ENCODE results near the gene ATP8A2.
"Not testable (repeated sequence)": the region's sequence is repeated elsewhere in the genome, so short reads cannot be mapped to it uniquely, and the experiment has no call there.

The ATP8A2 gene

GRCh38 chr13:25932365-25932764 lies 560.6 kb downstream of the ATP8A2 start:
- H3K4me3 Mint-ChIP-seq: no peak overlapping the region

GRCh38 chr13:25933520-25933919 lies 561.7 kb downstream of the ATP8A2 start:
- H3K4me1 Mint-ChIP-seq: no peaks in the 10 kb centered on the region
- ATAC-seq: no peak
- no peaks in the 10 kb centered on the region for H3K36me3 Mint-ChIP-seq
- H3K27ac Mint-ChIP-seq: no peak overlapping the region
- no peak overlapping the region for H3K4me3 Mint-ChIP-seq
- H3K9me3 Mint-ChIP-seq: no peaks in the 10 kb centered on the region
- peaks cover 19% of the 10 kb centered on the region for H3K27me3 Mint-ChIP-seq

More at GRCh38 chr13:25932365-25932764, 560.6 kb downstream of the ATP8A2 start:
- no peak overlapping the region for H3K27ac Mint-ChIP-seq
- H3K27me3 Mint-ChIP-seq: peaks cover 19% of the 10 kb centered on the region
- no peaks in the 10 kb centered on the region for H3K4me1 Mint-ChIP-seq
- H3K36me3 Mint-ChIP-seq: no peaks in the 10 kb centered on the region
- no peak for ATAC-seq
- H3K9me3 Mint-ChIP-seq: no peaks in the 10 kb centered on the region

GRCh38 chr13:25934127-25934526 lies 562.4 kb downstream of the ATP8A2 start:
- no peak overlapping the region for H3K27ac Mint-ChIP-seq
- H3K9me3 Mint-ChIP-seq: no peaks in the 10 kb centered on the region
- ATAC-seq: no peak
- H3K36me3 Mint-ChIP-seq: no peaks in the 10 kb centered on the region
- peaks cover 19% of the 10 kb centered on the region for H3K27me3 Mint-ChIP-seq
- no peak overlapping the region for H3K4me3 Mint-ChIP-seq
- no peaks in the 10 kb centered on the region for H3K4me1 Mint-ChIP-seq

- no peaks in the 10 kb centered on the region for H3K36me3 Mint-ChIP-seq
- H3K4me1 Mint-ChIP-seq: peaks cover 6% of the 10 kb centered on the region
- peaks cover 10% of the 10 kb centered on the region for H3K27me3 Mint-ChIP-seq
- no peak overlapping the region for H3K27ac Mint-ChIP-seq
- ATAC-seq: peak; percentile 5
- H3K9me3 Mint-ChIP-seq: peaks cover 8% of the 10 kb centered on the region
- H3K4me3 Mint-ChIP-seq: no peak overlapping the region
Measured at GRCh38 chr13:25939961-25940687, 568.4 kb downstream of the ATP8A2 start.

GRCh38 chr13:25943081-25943480 lies 571.3 kb downstream of the ATP8A2 start:
- ATAC-seq: no peak
- Mint-ChIP-seq H3K27me3 (peaks cover 19% of the 10 kb centered on the region), H3K4me3 (no peak overlapping the region), H3K36me3 (no peaks in the 10 kb centered on the region), H3K9me3 (peaks cover 8% of the 10 kb centered on the region), H3K27ac (no peak overlapping the region), H3K4me1 (peaks cover 6% of the 10 kb centered on the region)

- H3K27ac Mint-ChIP-seq: no peak overlapping the region
- peaks cover 19% of the 10 kb centered on the region for H3K27me3 Mint-ChIP-seq
- H3K4me3 Mint-ChIP-seq: no peak overlapping the region
- peaks cover 8% of the 10 kb centered on the region for H3K9me3 Mint-ChIP-seq
- H3K36me3 Mint-ChIP-seq: no peaks in the 10 kb centered on the region
- ATAC-seq: no peak
- peaks cover 6% of the 10 kb centered on the region for H3K4me1 Mint-ChIP-seq
Measured at GRCh38 chr13:25943658-25944057, 571.9 kb downstream of the ATP8A2 start.

GRCh38 chr13:25945596-25945995 lies 573.8 kb downstream of the ATP8A2 start:
- ATAC-seq: no peak
- H3K4me1 Mint-ChIP-seq: peaks cover under 1% of the 10 kb centered on the region
- no peaks in the 10 kb centered on the region for H3K36me3 Mint-ChIP-seq
- no peaks in the 10 kb centered on the region for H3K9me3 Mint-ChIP-seq
- no peak overlapping the region for H3K27ac Mint-ChIP-seq
- H3K4me3 Mint-ChIP-seq: no peak overlapping the region
- H3K27me3 Mint-ChIP-seq: peaks cover 16% of the 10 kb centered on the region

GRCh38 chr13:25946321-25946720 lies 574.5 kb downstream of the ATP8A2 start:
- ATAC-seq: no peak
- Mint-ChIP-seq H3K36me3 (no peaks in the 10 kb centered on the region), H3K4me1 (no peaks in the 10 kb centered on the region), H3K9me3 (no peaks in the 10 kb centered on the region), H3K4me3 (no peak overlapping the region), H3K27me3 (peaks cover 10% of the 10 kb centered on the region), H3K27ac (no peak overlapping the region)

- Mint-ChIP-seq H3K27ac (no peak overlapping the region), H3K27me3 (peaks cover 10% of the 10 kb centered on the region), H3K4me3 (no peak overlapping the region), H3K9me3 (no peaks in the 10 kb centered on the region), H3K36me3 (no peaks in the 10 kb centered on the region), H3K4me1 (no peaks in the 10 kb centered on the region)
- ATAC-seq: no peak
Measured at GRCh38 chr13:25948910-25949309, 577.1 kb downstream of the ATP8A2 start.

GRCh38 chr13:25951831-25952230 lies 580.1 kb downstream of the ATP8A2 start:
- Mint-ChIP-seq H3K27me3 (peaks cover 11% of the 10 kb centered on the region), H3K9me3 (peaks cover 7% of the 10 kb centered on the region), H3K4me1 (no peaks in the 10 kb centered on the region), H3K27ac (no peak overlapping the region), H3K36me3 (no peaks in the 10 kb centered on the region), H3K4me3 (no peak overlapping the region)
- no peak for ATAC-seq

- not testable (repeated sequence) for H3K9me3 Mint-ChIP-seq, H3K4me1 Mint-ChIP-seq, H3K27ac Mint-ChIP-seq, ATAC-seq, H3K4me3 Mint-ChIP-seq, H3K36me3 Mint-ChIP-seq
- peaks cover 11% of the 10 kb centered on the region for H3K27me3 Mint-ChIP-seq
Measured at GRCh38 chr13:25954080-25954479, 582.3 kb downstream of the ATP8A2 start.

GRCh38 chr13:25954943-25955342 lies 583.2 kb downstream of the ATP8A2 start:
- not testable (repeated sequence) for H3K36me3 Mint-ChIP-seq, H3K4me1 Mint-ChIP-seq, ATAC-seq, H3K4me3 Mint-ChIP-seq, H3K27ac Mint-ChIP-seq, H3K9me3 Mint-ChIP-seq
- peaks cover 11% of the 10 kb centered on the region for H3K27me3 Mint-ChIP-seq

- no peaks in the 10 kb centered on the region for H3K36me3 Mint-ChIP-seq
- H3K9me3 Mint-ChIP-seq: peaks cover 10% of the 10 kb centered on the region
- H3K4me3 Mint-ChIP-seq: no peak overlapping the region
- H3K27me3 Mint-ChIP-seq: peaks cover 11% of the 10 kb centered on the region
- no peak for ATAC-seq
- H3K27ac Mint-ChIP-seq: no peak overlapping the region
- no peaks in the 10 kb centered on the region for H3K4me1 Mint-ChIP-seq
Measured at GRCh38 chr13:25958986-25959385, 587.2 kb downstream of the ATP8A2 start.

GRCh38 chr13:25961294-25961693 lies 589.5 kb downstream of the ATP8A2 start:
- no peak overlapping the region for H3K4me3 Mint-ChIP-seq
- no peak for ATAC-seq
- H3K27me3 Mint-ChIP-seq: no peaks in the 10 kb centered on the region
- H3K27ac Mint-ChIP-seq: no peak overlapping the region
- peaks cover 5% of the 10 kb centered on the region for H3K9me3 Mint-ChIP-seq
- H3K4me1 Mint-ChIP-seq: no peaks in the 10 kb centered on the region
- no peaks in the 10 kb centered on the region for H3K36me3 Mint-ChIP-seq

GRCh38 chr13:25963674-25964073 lies 591.9 kb downstream of the ATP8A2 start:
- Mint-ChIP-seq H3K36me3 (no peaks in the 10 kb centered on the region), H3K27ac (no peak overlapping the region), H3K27me3 (no peaks in the 10 kb centered on the region), H3K4me3 (no peak overlapping the region), H3K9me3 (no peaks in the 10 kb centered on the region), H3K4me1 (no peaks in the 10 kb centered on the region)
- ATAC-seq: no peak

GRCh38 chr13:25965596-25965995 lies 593.8 kb downstream of the ATP8A2 start:
- Mint-ChIP-seq H3K27ac (no peak overlapping the region), H3K36me3 (no peaks in the 10 kb centered on the region), H3K4me3 (no peak overlapping the region), H3K4me1 (no peaks in the 10 kb centered on the region), H3K27me3 (no peaks in the 10 kb centered on the region), H3K9me3 (no peaks in the 10 kb centered on the region)
- no peak for ATAC-seq

Measured in stimulated activated memory B cell treated with anti-CD40 and anti-IgM and Interleukin-4, amounts not matched to agents 10 μg/mL and 1 μg/mL and 100 μg/mL, for 72 hours (primary cell).